RWPE2 (cell line): ENCODE results near the gene LHX2.

ENCODE experiments used
- ATAC-seq: fragments of 200-7000 bp; cut with Tn5 transposase; 3 replicates; pipeline ENCODE4 v1.9.1; 2021; ENCODE audit warnings: low read depth
- DNase-seq: peaks from one replicate; pipeline ENCODE4 v3.0.0-alpha.2; 2020; ENCODE audit warnings: low spot score
- H3K27ac ChIP-seq: fragments of 450-650 bp; 2 replicates; pipeline ENCODE4 v1.5.1; 2017; ENCODE audit warnings: mild to moderate bottlenecking; ENCODE audit not compliant: poor library complexity, severe bottlenecking
- H3K27me3 ChIP-seq: fragments of 250-450 bp; sonication (Bioruptor Pico); 2 replicates; pipeline ENCODE4 v1.5.1; 2021; ENCODE audit warnings: mild to moderate bottlenecking, moderate library complexity; ENCODE audit not compliant: insufficient read depth, poor library complexity, severe bottlenecking
- H3K36me3 ChIP-seq: fragments of 250-450 bp; sonication (Bioruptor Pico); 2 replicates; pipeline ENCODE4 v1.5.1; 2020; ENCODE audit warnings: low read depth, mild to moderate bottlenecking, moderate library complexity
- H3K4me1 ChIP-seq: fragments of 250-450 bp; sonication (Bioruptor Pico); 2 replicates; pipeline ENCODE4 v1.5.1; 2021; ENCODE audit warnings: mild to moderate bottlenecking, moderate library complexity; ENCODE audit not compliant: insufficient read depth, poor library complexity, severe bottlenecking
- H3K4me3 ChIP-seq: fragments of 250-450 bp; sonication (Bioruptor Pico); 2 replicates; pipeline ENCODE4 v1.5.1; 2021; ENCODE audit warnings: mild to moderate bottlenecking, moderate library complexity; ENCODE audit not compliant: severe bottlenecking
- H3K9me3 ChIP-seq: fragments of 250-450 bp; sonication (Bioruptor Pico); 2 replicates; pipeline ENCODE4 v1.5.1; 2021; ENCODE audit warnings: mild to moderate bottlenecking, moderate library complexity; ENCODE audit not compliant: severe bottlenecking
- TF ChIP-seq, protein P1 (sequence below): fragments of 450-650 bp; IDR thresholded peaks from one replicate; pipeline ENCODE4 v1.5.1; 2017; ENCODE audit warnings: mild to moderate bottlenecking, moderate library complexity; ENCODE audit not compliant: poor library complexity, severe bottlenecking

Gene LHX2

DNA sequence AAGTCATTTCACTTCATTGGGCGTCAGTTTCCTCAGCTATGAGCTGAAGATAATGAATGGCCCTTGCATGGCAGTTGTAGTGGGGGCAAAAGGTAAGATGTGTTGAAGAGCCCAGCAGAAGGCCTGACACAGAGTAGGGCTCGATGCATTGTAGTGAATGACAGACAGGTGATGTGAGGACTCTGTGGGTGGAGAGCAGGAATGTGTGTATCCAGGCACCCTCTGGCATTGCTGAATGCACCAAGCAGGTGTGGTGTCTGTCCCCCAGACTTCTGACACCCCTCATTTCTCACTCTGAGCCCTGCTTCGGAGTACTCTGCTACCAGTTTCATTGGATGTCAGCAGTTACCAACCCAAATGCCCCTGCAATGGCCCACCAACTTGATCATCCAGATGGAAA is 22.4 kb downstream of the LHX2 start:
- H3K36me3 ChIP-seq: no peaks in the 10 kb centered on the region
- H3K27ac ChIP-seq: no peak overlapping the region
- ATAC-seq: no peak
- peaks cover 21% of the 10 kb centered on the region for H3K27me3 ChIP-seq
- no peaks in the 10 kb centered on the region for H3K4me1 ChIP-seq
- TF ChIP-seq, protein P1, sequence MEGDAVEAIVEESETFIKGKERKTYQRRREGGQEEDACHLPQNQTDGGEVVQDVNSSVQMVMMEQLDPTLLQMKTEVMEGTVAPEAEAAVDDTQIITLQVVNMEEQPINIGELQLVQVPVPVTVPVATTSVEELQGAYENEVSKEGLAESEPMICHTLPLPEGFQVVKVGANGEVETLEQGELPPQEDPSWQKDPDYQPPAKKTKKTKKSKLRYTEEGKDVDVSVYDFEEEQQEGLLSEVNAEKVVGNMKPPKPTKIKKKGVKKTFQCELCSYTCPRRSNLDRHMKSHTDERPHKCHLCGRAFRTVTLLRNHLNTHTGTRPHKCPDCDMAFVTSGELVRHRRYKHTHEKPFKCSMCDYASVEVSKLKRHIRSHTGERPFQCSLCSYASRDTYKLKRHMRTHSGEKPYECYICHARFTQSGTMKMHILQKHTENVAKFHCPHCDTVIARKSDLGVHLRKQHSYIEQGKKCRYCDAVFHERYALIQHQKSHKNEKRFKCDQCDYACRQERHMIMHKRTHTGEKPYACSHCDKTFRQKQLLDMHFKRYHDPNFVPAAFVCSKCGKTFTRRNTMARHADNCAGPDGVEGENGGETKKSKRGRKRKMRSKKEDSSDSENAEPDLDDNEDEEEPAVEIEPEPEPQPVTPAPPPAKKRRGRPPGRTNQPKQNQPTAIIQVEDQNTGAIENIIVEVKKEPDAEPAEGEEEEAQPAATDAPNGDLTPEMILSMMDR: no peak
- no peak overlapping the region for H3K4me3 ChIP-seq
- H3K9me3 ChIP-seq: no peaks in the 10 kb centered on the region
- DNase-seq: no peak

DNA sequence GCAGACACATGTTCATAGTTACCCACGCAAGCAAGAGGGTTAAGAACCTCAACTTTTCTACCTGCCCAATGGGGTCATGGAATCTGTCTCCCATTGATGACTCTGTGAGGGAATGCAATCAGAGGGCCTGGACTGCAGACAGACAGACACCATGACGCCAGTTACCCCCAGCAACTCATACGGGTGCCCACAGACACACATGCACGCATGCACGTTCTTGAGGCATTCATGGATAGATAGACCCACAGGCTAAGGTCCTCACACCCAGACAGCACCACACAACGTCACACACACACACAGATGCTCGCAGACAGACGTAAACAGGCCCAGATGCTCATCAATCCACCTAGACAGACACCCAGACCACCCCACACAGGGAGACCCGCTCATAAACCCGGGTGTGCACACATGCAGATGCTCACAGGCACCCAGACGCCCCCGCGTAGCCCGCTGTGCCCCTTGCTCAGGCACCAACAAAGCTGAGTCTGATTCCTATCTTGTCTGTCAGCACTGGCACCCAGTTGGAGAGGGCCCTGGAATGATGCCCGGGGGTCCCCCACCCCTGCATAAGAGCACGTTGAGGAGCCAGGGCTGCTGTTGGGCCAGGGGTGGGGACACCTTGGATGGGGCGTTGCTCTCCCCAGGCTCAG is 23.6 kb downstream of the LHX2 start:
- Histone ChIP-seq H3K27me3 (peaks cover 21% of the 10 kb centered on the region), H3K27ac (no peak overlapping the region), H3K4me3 (no peak overlapping the region), H3K36me3 (no peaks in the 10 kb centered on the region), H3K9me3 (no peaks in the 10 kb centered on the region), H3K4me1 (no peaks in the 10 kb centered on the region)
- DNase-seq (no peak), ATAC-seq (no peak)
- TF ChIP-seq, protein P1: no peak

DNA sequence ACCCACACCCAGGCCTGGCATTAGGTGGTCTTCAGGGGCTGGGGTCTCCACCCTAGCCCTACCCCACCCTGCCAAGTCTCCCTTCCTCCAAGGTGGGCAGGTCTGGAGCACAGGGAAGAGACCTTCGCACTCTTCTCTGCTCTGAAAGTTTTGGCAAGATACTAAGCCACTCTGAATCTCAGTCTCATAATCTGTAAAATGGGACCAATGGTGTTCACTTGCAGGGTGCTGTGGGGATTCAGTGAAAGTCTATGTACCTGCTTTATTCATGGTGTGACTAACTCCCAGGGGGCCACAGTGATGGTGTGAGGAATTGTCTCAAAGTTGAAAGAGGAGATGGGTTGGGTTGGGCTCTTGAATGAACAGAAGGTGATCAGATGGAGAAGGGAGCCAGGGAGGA is 25.0 kb downstream of the LHX2 start:
- Histone ChIP-seq H3K27me3 (peaks cover 21% of the 10 kb centered on the region), H3K27ac (no peak overlapping the region), H3K9me3 (no peaks in the 10 kb centered on the region), H3K36me3 (no peaks in the 10 kb centered on the region), H3K4me3 (no peak overlapping the region), H3K4me1 (no peaks in the 10 kb centered on the region)
- TF ChIP-seq, protein P1: no peak
- no peak for ATAC-seq
- no peak for DNase-seq

DNA sequence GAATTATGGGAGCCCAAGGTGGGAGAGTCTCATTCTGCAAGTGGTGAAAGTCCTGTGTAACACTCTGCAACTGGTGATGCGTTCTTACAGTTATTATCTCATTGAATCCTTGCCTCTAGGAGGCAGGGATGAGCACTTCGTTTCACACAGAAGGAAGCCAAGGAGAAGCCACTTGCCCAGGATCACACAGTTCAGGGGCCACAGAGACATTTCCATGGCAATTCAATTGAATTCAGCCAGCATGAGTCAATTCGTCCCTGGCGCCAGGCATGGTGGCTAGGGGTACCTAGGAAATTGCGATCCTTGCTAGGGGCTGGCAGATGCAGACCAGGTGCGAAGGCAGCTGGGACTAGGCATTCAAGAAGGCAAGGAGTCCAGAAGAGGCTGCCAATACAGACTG is 26.2 kb downstream of the LHX2 start:
- no peaks in the 10 kb centered on the region for H3K36me3 ChIP-seq
- peaks cover 12% of the 10 kb centered on the region for H3K27me3 ChIP-seq
- no peaks in the 10 kb centered on the region for H3K4me1 ChIP-seq
- no peak overlapping the region for H3K4me3 ChIP-seq
- DNase-seq: no peak
- no peaks in the 10 kb centered on the region for H3K9me3 ChIP-seq
- TF ChIP-seq, protein P1: no peak
- no peak for ATAC-seq
- H3K27ac ChIP-seq: no peak overlapping the region

DNA sequence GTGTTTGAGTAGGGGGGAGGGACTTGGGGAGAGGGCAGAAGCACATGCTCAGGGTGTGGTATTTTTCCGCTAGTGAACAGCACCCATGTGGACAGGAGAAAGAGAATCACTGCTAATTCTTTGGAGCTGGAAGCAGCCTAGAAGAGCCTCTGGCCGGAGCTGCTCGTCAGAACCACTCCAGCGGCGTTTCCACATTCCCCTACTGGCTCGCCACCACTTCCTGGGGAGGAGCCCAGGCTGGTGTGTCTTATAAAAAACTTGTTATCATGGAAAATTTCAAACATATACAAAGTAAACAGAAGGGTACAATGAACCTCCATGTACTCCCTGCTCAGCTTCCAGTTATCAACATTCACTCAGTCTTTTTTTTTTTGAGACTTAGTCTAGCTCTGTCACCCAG is 26.7 kb downstream of the LHX2 start:
- Histone ChIP-seq H3K4me1 (no peaks in the 10 kb centered on the region), H3K27me3 (peaks cover 11% of the 10 kb centered on the region), H3K4me3 (no peak overlapping the region), H3K36me3 (no peaks in the 10 kb centered on the region), H3K9me3 (no peaks in the 10 kb centered on the region), H3K27ac (no peak overlapping the region)
- ATAC-seq (no peak), DNase-seq (no peak)
- TF ChIP-seq, protein P1: no peak
